Globus pallidus (tissue), 1 donor: ENCODE data around the gene EPS8L1.
"Not testable (repeated sequence)": the region's sequence is repeated elsewhere in the genome, so short reads cannot be mapped to it uniquely, and the experiment has no call there.

Source experiments
- DNase-seq: peaks from one replicate; pipeline ENCODE4 v3.0.0-alpha.2; 2015; ENCODE audit warnings: low spot score

EPS8L1 gene

DNA sequence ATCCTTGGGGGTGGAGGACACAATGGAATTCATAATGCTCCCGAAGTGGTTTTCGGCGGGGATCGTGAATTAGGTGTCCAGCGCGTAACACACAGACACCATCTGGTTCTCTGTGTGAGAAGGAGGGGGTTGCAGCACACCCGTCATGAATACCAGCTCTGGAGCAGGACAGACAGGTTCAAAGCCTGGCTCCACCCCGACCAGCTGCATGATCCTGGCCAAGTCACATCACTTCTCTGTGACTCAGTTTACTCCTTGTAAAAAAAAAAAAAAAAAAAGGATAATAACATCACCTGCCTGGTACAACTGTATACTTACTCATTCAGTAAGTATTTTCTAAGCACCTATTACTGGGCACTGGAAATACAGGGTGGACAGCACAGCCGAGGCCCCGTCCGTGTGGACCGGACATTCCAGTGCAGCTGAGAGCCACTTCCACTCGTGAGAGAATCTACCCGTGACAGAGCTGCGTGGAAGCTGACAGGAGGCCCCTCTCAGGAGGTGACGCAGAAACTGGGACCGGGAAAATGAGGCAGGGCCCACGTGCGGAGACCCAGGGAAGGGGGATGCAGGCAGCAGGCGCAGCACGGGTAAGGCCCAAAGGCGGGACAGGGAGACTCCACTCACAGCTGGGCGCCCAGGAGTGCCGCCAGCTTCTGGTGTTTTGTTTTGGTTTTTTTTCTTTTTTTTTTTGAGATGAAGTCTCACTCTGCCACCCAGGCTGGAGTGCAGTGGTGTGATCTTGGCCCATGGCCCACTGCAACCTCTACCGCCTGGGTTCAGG lies 24.7 kb upstream of the EPS8L1 start:
- no peak for DNase-seq

DNA sequence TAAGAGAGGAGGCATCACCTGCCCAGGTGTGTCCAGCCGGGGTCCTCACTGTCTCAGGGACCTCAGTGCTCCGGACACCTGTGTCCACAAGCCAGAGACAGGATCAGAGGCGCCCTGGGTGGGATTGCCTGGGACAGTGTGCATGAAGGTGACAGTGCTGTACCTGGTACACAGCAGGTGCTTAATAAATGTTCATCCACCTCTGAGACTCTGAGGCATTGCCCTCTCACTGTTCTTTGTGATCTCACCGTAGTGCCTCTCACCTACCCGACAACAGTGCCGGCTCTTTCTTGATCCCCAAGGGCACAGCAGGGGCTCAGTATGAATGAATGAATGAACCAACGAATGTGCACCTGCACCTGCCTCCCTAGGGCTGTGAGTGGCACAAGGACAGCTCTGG lies 21.9 kb upstream of the EPS8L1 start:
- DNase-seq = no peak

DNA sequence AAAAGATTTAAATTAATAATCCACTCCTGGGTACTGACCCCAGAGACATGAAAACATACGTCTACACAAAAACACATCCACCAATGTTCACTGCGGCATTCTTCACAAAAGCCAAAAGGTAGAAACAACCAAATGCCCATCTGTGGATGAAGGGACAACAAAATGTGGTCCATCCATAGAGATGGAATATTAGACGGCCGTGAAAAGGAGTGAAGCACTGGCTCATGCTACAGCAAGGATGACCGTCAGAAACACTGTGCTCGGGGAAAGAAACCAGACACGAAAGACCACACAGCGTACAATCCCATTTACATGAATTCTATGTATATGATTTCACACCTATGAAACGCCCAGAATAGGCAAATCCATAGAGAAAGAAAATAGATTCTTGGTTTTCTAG lies 18.8 kb upstream of the EPS8L1 start:
- DNase-seq = no peak

DNA sequence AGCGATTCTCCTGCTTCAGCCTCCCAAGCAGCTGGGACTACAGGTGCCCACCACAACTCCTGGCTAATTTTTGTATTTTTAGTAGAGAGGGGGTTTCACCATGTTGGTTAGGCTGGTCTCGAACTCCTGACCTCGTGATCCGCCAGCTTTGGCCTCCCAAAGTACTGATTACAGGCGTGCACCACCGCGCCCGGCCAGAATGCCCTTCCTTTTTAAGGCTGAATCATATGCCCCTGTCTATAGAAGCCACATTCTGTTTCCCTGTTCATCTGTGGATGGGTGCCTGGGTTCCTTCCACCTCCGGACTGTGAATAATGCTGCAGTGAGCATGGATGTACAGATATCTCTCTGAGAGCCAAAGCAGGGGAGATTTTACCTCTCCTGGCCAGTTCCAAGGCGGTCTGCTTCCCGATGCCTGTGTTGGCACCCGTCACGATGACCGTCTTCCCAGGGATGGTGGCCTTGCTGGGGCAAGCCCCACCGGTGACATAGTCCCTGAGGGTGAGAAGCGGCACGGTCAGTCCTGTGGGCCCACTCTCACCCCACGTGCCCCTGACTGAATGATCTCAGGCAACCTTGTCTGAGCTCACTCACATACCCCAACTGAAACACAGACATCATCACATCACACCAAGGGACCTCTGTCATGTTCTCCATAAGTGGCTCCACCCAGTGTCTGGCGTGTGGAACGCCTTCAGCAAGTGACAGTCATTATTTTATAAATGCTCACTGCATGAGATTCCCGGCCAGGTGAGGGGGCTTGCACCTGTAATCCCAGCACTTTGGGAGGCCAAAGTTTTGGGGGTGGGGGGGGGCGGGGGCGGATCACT lies 16.7 kb upstream of the EPS8L1 start:
- no peak for DNase-seq

DNA sequence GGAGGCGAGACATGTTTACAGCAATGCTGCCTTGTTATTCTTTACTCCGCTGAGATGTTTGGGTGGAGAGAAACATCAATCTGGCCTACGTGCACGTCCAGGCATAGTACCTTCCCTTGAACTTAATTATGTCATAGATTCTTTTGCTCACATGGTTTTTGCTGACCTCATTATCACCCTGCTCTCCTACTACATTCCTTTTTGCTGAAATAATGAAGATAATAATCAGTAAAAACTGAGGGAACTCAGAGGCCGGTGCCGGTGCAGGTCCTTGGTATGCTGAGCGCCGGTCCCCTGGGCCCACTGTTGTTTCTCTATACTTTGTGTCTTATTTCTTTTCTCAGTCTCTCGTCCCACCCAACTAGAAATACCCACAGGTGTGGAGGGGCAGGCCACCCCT lies 15.4 kb upstream of the EPS8L1 start:
- DNase-seq = not testable (repeated sequence)

DNA sequence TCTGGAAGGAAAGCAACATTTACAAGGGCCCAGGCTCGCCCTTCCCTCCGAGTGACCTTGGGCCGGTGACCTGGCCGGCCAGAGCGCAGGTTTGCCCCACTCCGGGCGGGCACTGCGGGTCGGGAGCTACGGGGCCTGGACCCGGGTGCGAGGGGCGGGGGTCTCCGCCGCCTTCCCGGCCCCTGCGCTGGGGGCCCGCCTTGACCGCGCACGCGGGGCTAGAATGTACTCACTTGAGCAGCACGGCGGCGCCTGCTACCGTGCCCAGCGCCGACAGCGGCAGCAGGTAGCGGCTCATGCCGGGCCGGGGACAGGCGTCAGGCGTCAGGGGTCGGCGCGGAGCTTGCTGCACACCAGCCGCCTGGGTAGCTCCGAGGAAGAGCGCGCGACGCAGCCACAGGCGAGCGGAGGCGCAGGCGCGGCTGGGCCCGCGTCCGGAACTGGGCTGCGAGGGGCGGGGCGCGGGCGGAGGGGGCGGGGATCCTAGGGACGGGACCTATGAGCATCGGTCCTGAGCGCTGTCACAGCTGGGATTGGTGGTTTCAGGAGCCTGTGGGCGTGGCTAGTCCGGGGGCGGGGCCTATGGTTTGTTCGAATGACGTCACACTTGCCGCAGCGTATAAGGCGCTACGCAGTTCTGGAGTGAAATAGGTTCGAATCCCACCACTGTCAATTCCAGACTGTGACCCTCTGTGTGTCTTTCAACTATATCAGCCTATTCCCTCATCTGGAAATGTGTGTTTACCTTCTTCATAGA lies 12.8 kb upstream of the EPS8L1 start, which contains the start of gene RDH13:
TSS of gene RDH13 (minus strand) at position 414 of the 757 bp plus-strand sequence. CDS start at position 298, 116 bp downstream.
- peak; percentile 73 for DNase-seq

DNA sequence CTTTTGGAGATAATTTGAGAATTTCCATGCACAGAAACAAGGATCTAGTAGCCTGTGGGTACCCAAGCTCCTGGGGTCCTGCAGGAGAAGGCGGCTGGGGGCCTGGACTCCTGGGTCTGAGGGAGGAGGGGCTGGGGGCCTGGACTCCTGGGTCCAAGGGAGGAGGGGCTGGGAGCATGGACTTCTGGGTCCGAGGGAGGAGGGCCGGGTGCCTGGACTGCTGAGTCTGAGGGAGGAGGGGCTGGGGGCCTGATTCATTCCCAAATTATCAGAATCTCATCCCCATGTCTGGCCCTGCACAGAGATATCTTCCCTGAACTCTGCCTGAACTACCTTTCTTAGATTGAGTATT lies 12.2 kb upstream of the EPS8L1 start:
- DNase-seq = no peak

DNA sequence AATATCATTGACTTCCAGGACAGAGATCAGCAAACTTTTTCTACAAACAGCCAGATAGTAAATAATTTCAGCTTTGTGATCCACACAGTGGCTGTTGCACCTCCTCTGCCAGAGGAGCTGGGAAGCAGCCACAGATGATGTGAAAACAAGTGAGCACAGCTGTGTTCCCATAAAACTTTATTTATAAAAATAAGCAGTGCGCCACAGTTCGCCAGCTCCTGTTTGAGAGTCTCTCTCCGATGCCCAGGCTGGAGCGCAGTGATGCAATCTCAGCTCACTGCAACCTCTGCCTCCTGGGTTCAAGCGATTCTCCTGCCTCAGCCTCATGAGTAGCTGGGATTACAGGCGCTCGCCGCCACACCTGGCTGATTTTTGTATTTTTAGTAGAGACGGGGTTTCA lies 10.2 kb upstream of the EPS8L1 start:
- DNase-seq = not testable (repeated sequence)

DNA sequence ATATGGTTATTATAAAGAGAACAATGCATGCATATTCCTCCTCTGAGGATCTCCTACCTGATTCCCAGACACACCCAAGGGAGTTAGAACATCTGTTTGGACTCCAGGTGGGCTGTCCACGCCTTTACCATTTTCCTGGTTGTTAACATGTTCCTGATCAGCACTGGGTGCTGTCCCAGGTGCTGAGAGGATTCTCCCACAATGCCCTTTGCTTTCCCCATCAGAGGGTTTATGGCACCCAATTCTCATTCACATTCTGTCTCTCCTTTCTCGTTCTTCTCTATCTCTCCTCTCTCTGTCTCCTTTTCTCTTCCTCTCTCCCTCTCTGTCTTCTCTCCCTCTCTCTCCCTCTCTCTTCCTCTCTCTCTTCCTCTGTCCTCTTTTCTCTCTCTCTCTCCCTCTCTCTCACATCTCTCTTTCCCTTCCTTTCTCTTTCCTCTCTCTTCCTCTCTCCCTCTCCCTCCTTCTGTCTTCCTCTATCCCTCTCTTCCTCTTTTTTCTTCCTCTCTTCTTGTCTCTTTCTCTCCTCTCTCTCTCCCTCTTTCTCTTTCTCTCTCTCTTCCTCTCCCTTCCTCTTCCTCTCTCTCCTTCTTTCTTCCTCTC lies 9.5 kb upstream of the EPS8L1 start:
- no peak for DNase-seq

DNA sequence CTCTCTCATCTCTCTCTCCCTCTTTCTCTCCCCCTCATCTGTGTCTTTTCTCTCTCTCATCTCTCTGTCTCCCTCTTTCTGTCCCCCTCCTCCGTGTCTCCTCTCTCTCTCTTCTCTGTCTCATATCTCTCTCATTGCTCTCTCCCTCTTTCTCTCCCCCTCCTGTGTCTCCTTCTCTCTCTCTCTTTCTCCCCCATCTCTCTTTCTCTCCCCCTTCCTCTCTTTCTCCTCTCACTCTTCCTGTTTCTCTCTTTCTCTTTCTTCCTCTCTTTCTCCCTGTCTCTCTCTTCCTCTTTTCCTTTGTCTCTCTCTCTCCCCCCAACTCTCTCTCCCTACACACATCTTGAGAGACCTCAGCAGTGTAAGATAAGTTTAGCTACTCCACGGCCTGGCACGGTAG lies 7.8 kb upstream of the EPS8L1 start:
- no peak for DNase-seq

DNA sequence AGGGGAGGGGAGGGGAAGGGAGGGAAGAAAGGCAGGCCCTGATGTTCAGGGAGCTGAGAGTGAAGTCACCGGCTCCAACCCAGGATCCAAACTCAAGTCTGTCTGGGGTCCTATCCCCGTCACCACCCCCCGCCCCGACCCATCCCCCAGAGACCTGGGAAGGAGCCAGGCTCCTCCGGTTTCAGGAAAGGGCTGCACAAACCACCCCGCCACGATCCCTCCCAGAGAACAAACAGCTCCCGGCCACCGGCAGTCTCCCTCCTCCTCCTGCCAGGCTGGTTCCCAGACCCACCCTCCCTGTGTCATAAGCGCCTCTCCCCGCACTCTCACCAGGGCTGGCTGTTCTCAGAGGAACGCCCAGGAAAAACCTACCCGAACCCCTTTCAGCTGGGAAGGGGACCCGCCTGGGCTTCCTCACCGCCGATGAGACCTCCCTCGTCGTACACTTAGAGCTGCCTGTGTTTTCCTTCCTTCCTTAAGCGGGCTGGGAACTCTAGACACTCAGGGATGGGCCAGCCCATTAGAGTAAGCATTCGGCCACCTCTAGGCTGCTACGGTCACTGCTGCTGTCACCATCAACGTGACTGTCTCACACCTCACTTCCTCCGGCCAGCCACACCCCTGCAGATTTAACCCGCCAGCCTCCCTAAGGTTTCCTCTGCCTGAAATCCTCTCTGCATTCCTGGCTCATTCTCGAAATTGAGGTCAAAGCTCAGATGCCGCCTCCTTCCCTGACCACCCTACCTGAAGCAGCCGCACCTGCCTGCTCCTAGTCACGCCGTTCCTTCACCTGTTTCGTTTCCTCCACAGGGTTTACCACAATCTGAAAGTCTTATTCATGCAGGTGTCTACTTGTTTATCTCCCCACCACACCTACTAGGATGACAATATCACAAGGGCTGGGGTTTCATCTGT lies 6.5 kb upstream of the EPS8L1 start:
- no peak for DNase-seq

DNA sequence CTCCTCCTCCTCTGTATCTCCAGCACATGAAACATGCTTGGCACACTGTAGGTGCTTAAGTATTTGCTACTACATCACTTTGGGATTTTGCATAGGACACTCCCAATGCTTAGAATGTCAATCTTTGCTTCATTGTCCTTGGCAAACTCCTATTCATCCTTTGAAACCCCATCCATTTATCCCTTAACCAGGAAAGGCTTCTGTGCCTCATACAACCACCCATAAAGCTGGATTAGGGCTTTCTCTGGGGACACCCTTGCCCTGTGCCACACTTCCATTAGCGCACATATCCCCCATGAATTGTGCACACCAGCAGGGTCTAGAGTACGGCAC lies 5.8 kb upstream of the EPS8L1 start:
- DNase-seq = no peak

DNA sequence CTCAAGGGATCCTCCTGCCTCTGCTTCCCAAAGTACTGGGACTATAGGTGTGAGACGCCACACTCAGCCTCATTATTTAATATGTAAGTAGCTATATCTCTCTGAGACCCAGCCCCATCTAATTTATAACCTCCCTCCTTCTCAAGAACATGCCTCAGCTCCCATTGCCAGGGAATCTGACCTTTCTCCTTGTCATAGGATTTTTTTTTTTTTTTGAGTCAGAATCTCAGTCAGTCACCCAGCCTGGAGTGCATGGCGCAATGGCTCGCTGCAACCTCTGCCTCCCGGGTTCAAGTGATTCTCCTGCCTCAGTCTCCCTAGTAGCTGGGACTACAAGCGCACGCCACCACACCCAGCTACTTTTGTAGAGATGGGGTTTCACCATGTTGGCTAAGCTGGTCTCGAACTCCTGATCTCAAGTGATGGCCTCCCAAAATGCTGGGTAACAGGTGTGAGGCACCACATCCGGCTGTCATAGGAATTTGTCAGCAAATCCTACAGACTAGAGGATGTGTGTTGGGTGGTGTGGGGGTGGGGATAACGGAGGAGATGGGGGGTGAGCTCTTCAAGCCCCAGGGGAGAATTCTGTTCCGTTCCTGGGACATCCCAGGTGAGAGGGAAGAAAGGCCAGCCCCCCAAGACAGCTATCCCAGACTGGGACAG lies 5.1 kb upstream of the EPS8L1 start:
- no peak for DNase-seq

DNA sequence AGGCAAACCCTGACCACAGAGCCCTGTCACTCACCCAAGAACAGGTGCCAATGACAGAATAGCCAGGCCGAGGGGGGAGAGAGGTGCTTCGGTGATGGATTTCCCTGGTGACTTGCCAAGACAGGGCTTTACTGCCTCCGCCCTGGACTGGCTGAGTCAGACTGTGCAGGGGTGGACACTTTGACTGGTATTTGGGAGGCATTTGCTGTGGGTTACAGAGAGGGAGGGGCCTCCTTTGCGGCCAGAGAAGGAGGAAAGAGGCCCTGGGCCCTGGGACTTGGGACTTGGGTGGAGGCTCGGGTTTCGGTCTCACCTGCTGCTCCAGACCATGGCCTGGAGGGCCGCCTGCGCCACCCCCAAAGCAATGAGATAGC lies 4.6 kb upstream of the EPS8L1 start:
- no peak for DNase-seq

DNA sequence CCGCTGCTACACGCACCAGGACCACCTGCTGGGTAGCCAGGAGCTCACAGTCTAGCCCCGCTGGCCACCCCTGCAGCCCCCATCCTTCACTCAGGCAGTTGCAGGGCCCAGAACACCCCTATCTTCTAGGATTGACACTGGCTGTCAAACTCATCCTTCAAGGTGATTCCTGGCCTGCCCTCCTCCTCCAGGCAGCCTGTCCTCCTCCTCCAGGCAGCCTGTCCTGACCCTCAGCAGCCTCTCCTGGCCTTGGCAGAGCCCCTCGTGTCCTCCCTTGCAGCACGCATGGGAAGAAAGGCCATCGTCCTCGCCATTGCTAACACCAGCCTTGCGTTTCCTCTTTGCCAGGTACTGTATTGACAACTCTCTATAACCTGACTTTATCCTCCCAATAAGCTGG lies 3.8 kb upstream of the EPS8L1 start:
- DNase-seq = no peak

DNA sequence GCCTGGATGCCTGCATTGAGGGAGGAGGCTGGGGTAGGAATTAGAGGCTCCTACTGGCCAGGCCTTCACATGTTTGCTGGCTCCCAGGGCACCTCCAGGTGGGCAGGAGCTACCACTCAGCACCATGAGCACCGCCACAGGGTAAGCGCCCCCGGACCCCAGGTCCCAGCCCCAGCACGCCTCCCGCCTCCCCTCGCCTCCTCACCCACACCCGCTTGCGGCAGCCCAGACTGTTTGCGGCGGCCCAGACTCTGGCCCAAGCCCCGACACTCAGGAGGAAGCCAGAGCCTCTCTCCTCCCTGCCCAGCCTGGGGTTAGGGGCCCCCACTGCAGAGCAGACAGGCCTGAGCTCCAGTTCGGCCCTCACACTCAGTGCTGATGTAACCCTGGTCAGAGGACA lies 652 bp downstream of the EPS8L1 start:
- no peak for DNase-seq

DNA sequence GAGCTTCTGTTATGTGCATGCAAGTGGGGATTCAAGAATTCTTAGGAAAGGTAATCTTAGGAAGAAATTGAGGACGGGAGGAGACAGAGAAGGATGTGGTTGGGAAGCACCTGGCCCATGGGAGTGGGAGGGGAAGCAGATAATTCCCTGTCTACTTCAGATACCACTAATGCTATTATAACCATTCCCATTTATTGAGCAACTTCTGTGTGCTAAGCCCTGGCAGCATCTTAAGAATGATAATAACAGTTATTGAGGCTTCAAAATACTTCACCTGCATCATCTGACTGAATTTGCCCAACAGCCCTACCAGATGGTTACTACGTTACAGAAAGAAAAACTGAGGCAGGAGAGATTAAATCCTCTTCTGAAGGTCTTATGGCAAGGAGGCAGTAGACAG lies 1.4 kb downstream of the EPS8L1 start:
- DNase-seq = no peak

DNA sequence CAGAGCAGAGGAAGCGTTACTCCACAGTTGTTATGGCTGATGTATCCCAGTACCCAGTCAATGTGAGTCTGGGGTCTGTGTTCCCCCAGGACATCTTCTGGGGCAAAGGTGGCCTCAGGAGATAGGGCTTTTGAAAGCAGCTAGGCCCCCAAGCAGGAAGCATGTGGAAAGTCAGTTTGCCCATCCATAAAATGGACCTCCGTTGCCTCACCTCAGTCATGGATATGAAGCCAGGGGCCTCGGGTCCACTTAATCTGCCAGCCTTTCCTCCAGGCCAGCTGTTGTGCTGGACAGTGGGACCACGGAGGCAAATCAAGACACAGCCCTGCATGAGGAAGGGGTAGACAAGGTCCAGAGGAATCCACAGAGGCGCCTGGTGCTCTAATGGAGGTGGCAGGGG lies 3.3 kb downstream of the EPS8L1 start:
- no peak for DNase-seq

DNA sequence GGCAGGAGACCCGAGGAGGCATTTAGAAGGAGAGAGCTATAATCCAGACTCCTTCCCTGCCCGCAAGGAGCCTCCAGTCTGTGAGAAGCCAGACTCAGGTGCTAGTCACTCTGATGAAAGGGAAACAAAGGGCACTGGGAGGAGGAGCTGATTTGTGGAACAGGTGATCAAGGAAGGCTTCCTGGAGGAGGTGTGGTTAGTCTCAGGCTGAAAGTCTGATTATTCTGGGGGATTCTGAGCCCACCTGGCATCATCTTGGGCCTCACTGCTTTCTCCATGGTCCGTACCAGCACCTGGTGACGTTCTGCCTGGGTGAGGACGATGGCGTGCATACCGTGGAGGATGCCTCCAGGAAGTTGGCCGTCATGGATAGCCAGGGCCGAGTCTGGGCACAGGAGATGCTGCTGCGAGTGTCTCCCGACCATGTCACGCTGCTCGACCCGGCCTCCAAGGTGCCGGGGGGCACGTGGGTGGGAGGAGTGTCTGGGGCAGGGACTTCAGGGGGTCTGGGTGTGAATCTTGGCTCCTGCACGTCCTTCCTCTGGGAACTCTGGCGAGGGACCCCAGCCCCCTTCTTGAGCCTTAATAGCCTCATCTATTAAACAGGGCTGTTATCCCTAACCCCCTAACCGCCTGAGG lies 3.9 kb downstream of the EPS8L1 start:
- DNase-seq = no peak
